ENCODE results near the gene ACP4. TPM values are rescaled to one million over a fixed set of nuclear protein-coding genes. Genes with fewer than 3 reads are reported as not detected.

The ACP4 gene
- total RNA-seq (2014; rRNA removed; shearing (Covaris generic)) (not detected in 2 replicates), polyA plus RNA-seq (2016; fragmentation: Nextera tagmentation; extraction: Ambion mirVana) (not detected in 2 replicates)
- long read RNA-seq: 0 reads

GRCh38 chr19:50790396-50790795 lies at the start of gene ACP4:
TSS of gene ACP4 (plus strand) at chr19:50790415. CDS start at chr19:50790415, 0 bp downstream.
- H3K4me3 Mint-ChIP-seq: no peak within 1 kb of the TSS; the same call in 2 of the 3 replicates
- peaks cover under 1% of the 10 kb centered on the region; the same call in 2 of the 3 replicates for H3K36me3 Mint-ChIP-seq (ENCODE audit: low read depth)
- H3F3A ChIP-seq (replicated peaks; ENCODE audit: low read depth): peaks cover 5% of the 10 kb centered on the region
- H3K4me2 ChIP-seq: no peak within 1 kb of the TSS
- H3K27ac Mint-ChIP-seq: no peak within 1 kb of the TSS
- H3K36me3 ChIP-seq (ENCODE audit: insufficient read depth): no peaks in the 10 kb centered on the region
- ATAC-seq (no peak), DNase-seq (ENCODE audit: low spot score) (no peak)
- H3K27ac ChIP-seq (ENCODE audit: low read depth): no peak within 1 kb of the TSS
- peaks cover 31% of the 10 kb centered on the region for H3K27me3 Mint-ChIP-seq (ENCODE audit: insufficient read depth, low read depth, poor library complexity)
- peaks cover 9% of the 10 kb centered on the region for H3K4me1 ChIP-seq (ENCODE audit: insufficient read depth)
- H4K20me1 ChIP-seq (replicated peaks; ENCODE audit: insufficient read depth): peaks cover 12% of the 10 kb centered on the region
- no peaks in the 10 kb centered on the region for H3K79me2 ChIP-seq (replicated peaks; ENCODE audit: insufficient read depth)
- H3K4me3 ChIP-seq: no peak within 1 kb of the TSS
- H3K27me3 ChIP-seq (ENCODE audit: insufficient read depth): no peaks in the 10 kb centered on the region
- TF ChIP-seq NANOG (IDR thresholded peaks at IDR 0.05; ENCODE audit: borderline replicate concordance) (no peak), POLR2AphosphoS5 (IDR thresholded peaks at IDR 0.05; ENCODE audit: low read depth) (no peak), ZNF462 (CRISPR knock-in tag; IDR thresholded peaks at IDR 0.05) (no peak), EZH2 (IDR thresholded peaks at IDR 0.05; ENCODE audit: low read depth, unreplicated experiment) (no peak), CTCF (conservative IDR thresholded peaks at IDR 0.05; ENCODE audit: low read depth in 2 of 2) (no peak), JUNB (IDR thresholded peaks at IDR 0.05; ENCODE audit: unreplicated experiment) (no peak), ETS1 (IDR thresholded peaks at IDR 0.05) (no peak), ZNF331 (CRISPR knock-in tag; IDR thresholded peaks at IDR 0.05; ENCODE audit: low read depth) (no peak), EZH2phosphoT487 (IDR thresholded peaks at IDR 0.05; ENCODE audit: unreplicated experiment) (no peak), REST (IDR thresholded peaks at IDR 0.05; ENCODE audit: unreplicated experiment) (no peak)
- peaks cover 21% of the 10 kb centered on the region for H3K9me3 Mint-ChIP-seq
- H2AFZ ChIP-seq: no peak within 1 kb of the TSS
- H3K4me1 Mint-ChIP-seq: peaks cover 6% of the 10 kb centered on the region; the same call in 2 of the 3 replicates
- H3K9me2 ChIP-seq (ENCODE audit: insufficient read depth): no peaks in the 10 kb centered on the region

All from GM23338 (cell line).